Chondrocyte (in vitro differentiated cells): ENCODE data around the gene PCYT2. TPM values are rescaled to one million over a fixed set of nuclear protein-coding genes. Genes with fewer than 3 reads are reported as not detected.
A peak's percentile ranks its signal among the peaks of the same experiment; 100 is the strongest.

Experiments used
- DNase-seq: peaks from one replicate; pipeline ENCODE4 v3.0.0; 2021; ENCODE audit warnings: mixed read lengths, low spot score
- H3K27ac Mint-ChIP-seq: one replicate; pipeline ENCODE4 v1.8.0; 2021; ENCODE audit warnings: mild to moderate bottlenecking, moderate library complexity, mixed read lengths; ENCODE audit not compliant: unreplicated experiment
- H3K27me3 Mint-ChIP-seq: 2 replicates; pipeline ENCODE4 v1.8.0; 2021; ENCODE audit warnings: low read depth, mixed read lengths
- H3K36me3 Mint-ChIP-seq: 2 replicates; pipeline ENCODE4 v1.8.0; 2021; ENCODE audit warnings: low read depth, mixed read lengths
- H3K4me1 Mint-ChIP-seq: 2 replicates; pipeline ENCODE4 v1.8.0; 2021; ENCODE audit warnings: low read depth, mild to moderate bottlenecking, mixed read lengths
- H3K4me3 Mint-ChIP-seq: one replicate; pipeline ENCODE4 v1.8.0; 2021; ENCODE audit warnings: mild to moderate bottlenecking, moderate library complexity, mixed read lengths; ENCODE audit not compliant: unreplicated experiment
- H3K9me3 Mint-ChIP-seq: 2 replicates; pipeline ENCODE4 v1.8.0; 2021; ENCODE audit warnings: low read depth, mixed read lengths
- CTCF ChIP-seq: fragments of 200-600 bp; sonication (generic); IDR thresholded peaks from 2 replicates; pipeline ENCODE4 v1.5.0; 2021; ENCODE audit warnings: antibody characterized with exemption, mild to moderate bottlenecking, moderate library complexity
- total RNA-seq: library from RNA; stranded (reverse); gene quantifications from 3 replicates; pipeline ENCODE4 v1.2.1, GENCODE V29; 2021

Gene PCYT2
- total RNA-seq, 1 donor from 2014 or later, result 28.8 TPM

- H3K4me3 Mint-ChIP-seq, result no peak overlapping the region
- H3K27ac Mint-ChIP-seq, result peak overlapping the region; percentile 87
- H3K4me1 Mint-ChIP-seq, result peaks cover 43% of the 10 kb centered on the region
- H3K36me3 Mint-ChIP-seq, result peaks cover 20% of the 10 kb centered on the region
- H3K9me3 Mint-ChIP-seq, result no peaks in the 10 kb centered on the region
- no peak for TF ChIP-seq CTCF
- DNase-seq, result no peak
- H3K27me3 Mint-ChIP-seq, result no peaks in the 10 kb centered on the region
These were observed 26.2 kb downstream of the PCYT2 start for GRCh38 chr17:81884968-81885367.

- H3K4me3 Mint-ChIP-seq, result no peak overlapping the region
- no peak for DNase-seq
- peak overlapping the region; percentile 82 for H3K27ac Mint-ChIP-seq
- H3K36me3 Mint-ChIP-seq, result peaks cover 23% of the 10 kb centered on the region
- TF ChIP-seq CTCF, result no peak
- H3K4me1 Mint-ChIP-seq, result peaks cover 41% of the 10 kb centered on the region
- no peaks in the 10 kb centered on the region for H3K27me3 Mint-ChIP-seq
- no peaks in the 10 kb centered on the region for H3K9me3 Mint-ChIP-seq
These were observed 26.7 kb downstream of the PCYT2 start for GRCh38 chr17:81884520-81884919.

- no peak overlapping the region for H3K27ac Mint-ChIP-seq
- no peak for TF ChIP-seq CTCF
- H3K27me3 Mint-ChIP-seq, result no peaks in the 10 kb centered on the region
- peaks cover 7% of the 10 kb centered on the region for H3K36me3 Mint-ChIP-seq
- peaks cover 2% of the 10 kb centered on the region for H3K4me1 Mint-ChIP-seq
- DNase-seq, result no peak
- no peaks in the 10 kb centered on the region for H3K9me3 Mint-ChIP-seq
- no peak overlapping the region for H3K4me3 Mint-ChIP-seq
These were observed 32.1 kb downstream of the PCYT2 start for GRCh38 chr17:81879121-81879520.

- Mint-ChIP-seq H3K27me3 (no peaks in the 10 kb centered on the region), H3K4me1 (no peaks in the 10 kb centered on the region)
- DNase-seq, result no peak
These were observed 32.9 kb downstream of the PCYT2 start for GRCh38 chr17:81878294-81878693.

GRCh38 chr17:81877569-81877968, 33.6 kb downstream of the PCYT2 start:
- Mint-ChIP-seq H3K4me3 (no peak overlapping the region), H3K36me3 (peaks cover 7% of the 10 kb centered on the region), H3K4me1 (peaks cover 4% of the 10 kb centered on the region), H3K27me3 (no peaks in the 10 kb centered on the region), H3K9me3 (no peaks in the 10 kb centered on the region), H3K27ac (no peak overlapping the region)
- no peak for DNase-seq
- no peak for TF ChIP-seq CTCF

More at GRCh38 chr17:81878294-81878693, 32.9 kb downstream of the PCYT2 start:
- peaks cover 7% of the 10 kb centered on the region for H3K36me3 Mint-ChIP-seq
- no peaks in the 10 kb centered on the region for H3K9me3 Mint-ChIP-seq
- no peak overlapping the region for H3K4me3 Mint-ChIP-seq
- TF ChIP-seq CTCF, result no peak
- no peak overlapping the region for H3K27ac Mint-ChIP-seq
